Adrenal gland (tissue), 12 donors: ENCODE data around the gene DOCK3. TPM values are rescaled to one million over a fixed set of nuclear protein-coding genes. Genes with fewer than 3 reads are reported as not detected.

Source experiments
- DNase-seq, 7 donors: peaks; one replicate each; pipeline ENCODE4 v3.0.0-alpha.2; 2019 to 2020
- H3K27ac ChIP-seq, 5 donors: fragments of 200-600 bp; sonication (generic) in 4 of 5; 1 replicate in 3 of 5; 2 replicates in 2 of 5; pipeline versions ENCODE4 v1.5.1 to v1.8.0; 2016 to 2020; ENCODE audit warnings: mild to moderate bottlenecking in 1 of 5
- H3K27me3 ChIP-seq: fragments of 200-600 bp; 2 replicates; pipeline ENCODE4 v1.8.0; 2021
- H3K36me3 ChIP-seq, 2 donors: fragments of 200-600 bp; replicated peaks in 1 of 2; 1 replicate in 1 of 2; 2 replicates in 1 of 2; pipeline versions ENCODE4 v1.5.1 to v1.8.0; 2018 to 2022
- H3K4me1 ChIP-seq, 2 donors: fragments of 200-600 bp; replicated peaks in 1 of 2; 1 replicate in 1 of 2; 2 replicates in 1 of 2; pipeline versions ENCODE4 v1.5.1 to v1.8.0; 2018 to 2021
- H3K4me3 ChIP-seq, 4 donors: fragments of 200-600 bp; sonication (generic) in 3 of 4; one replicate each; pipeline ENCODE4 v1.5.1; 2016 to 2018
- H3K9me3 ChIP-seq, 3 donors: fragments of 200-600 bp; sonication (generic) in 1 of 3; replicated peaks in 1 of 3; 1 replicate in 2 of 3; 2 replicates in 1 of 3; pipeline versions ENCODE4 v1.5.1 to v1.8.0; 2016 to 2021
- CTCF ChIP-seq, 6 experiments: fragments of 450-650 bp in 4 of 6; fragments of 200-600 bp in 2 of 6; sonication (generic) in 1 of 6; IDR thresholded peaks; 1 replicate in 5 of 6; 2 replicates in 1 of 6; pipeline versions ENCODE4 v1.5.1 to v1.8.0; 2016 to 2021; ENCODE audit warnings: antibody characterized with exemption in 6 of 6, mild to moderate bottlenecking in 2 of 6, moderate library complexity in 1 of 6
- POLR2A ChIP-seq, 2 donors: fragments of 450-650 bp; IDR thresholded peaks; one replicate each; pipeline ENCODE4 v1.6.1; 2017; ENCODE audit warnings: antibody characterized with exemption in 2 of 2, mild to moderate bottlenecking in 2 of 2, moderate library complexity in 1 of 2
- WGBS, 4 donors: extraction: QIAGEN DNeasy Blood & Tissue Kit in 2 of 4; methylation state at CpG; one replicate each; pipeline versions ENCODE4 v1.1.5 to v1.1.7; 2013 to 2017; 5-methylcytosine and 5-hydroxymethylcytosine counted together
- intact Hi-C, 2 donors: fragments of 100-400 bp; cut with DNase I; formaldehyde crosslinking; loops; one replicate each; pipeline versions ENCODE4 v1.14.1 to v1.15.0; 2022 to 2023
- microRNA-seq, 3 donors: library from miRNA; unstranded; fragments of <30 nt; microRNA quantifications; one replicate each; pipeline ENCODE4, GENCODE V29; 2017 to 2020
- polyA plus RNA-seq, 3 donors: library from polyadenylated mRNA; stranded (reverse); fragments of 200-250 nt in 2 of 3; fragments of 350-450 nt in 1 of 3; fragmentation: Illumina TruSeq in 1 of 3; extraction: RNeasy Lipid Tissue Mini Kit (QIAGEN cat#74804) in 1 of 3; gene quantifications; one replicate each; pipeline ENCODE4 v1.2.3, GENCODE V29; 2013 to 2014
- small RNA-seq, 2 donors: library from RNA; depleted of rRNA; stranded (forward); fragments of <200 nt; gene quantifications; one replicate each; pipeline ENCODE3, GENCODE V24; 2016
- total RNA-seq, 9 donors: library from RNA; depleted of rRNA in 4 of 9; stranded (reverse); fragments of >200 nt in 4 of 9; fragments of 120-200 nt in 1 of 9; fragmentation: NEBNext Ultra II Directional in 1 of 9; extraction: Animal tissue kit (Norgen Biotek cat#: 25700) in 1 of 9; gene quantifications; one replicate each; pipeline versions ENCODE4 v1.1.0 to v1.2.4, GENCODE V29; 2013 to 2023
- donor health status: healthy with polysubstance abuse.
- donor health status: Bipolar disorder and iron deficiency.
- donor health status: DM: yes; HTN: yes; CAD: no.
- donor health status: DM: no; HTN: no; CAD: no.
- donor health status: DM: no; HTN: no; CAD: no.
- donor health status: DM: yes; HTN: yes; CAD: no.

Gene DOCK3
- total and polyA plus RNA-seq, 12 donors, result 0.72 to 8.6 (median 2.9) TPM

GRCh38 chr3:51429138-51429537 lies 754.4 kb downstream of the DOCK3 start:
- Histone ChIP-seq H3K27me3 (no peaks in the 10 kb centered on the region), H3K36me3 (peaks cover 0 to 45% of the 10 kb centered on the region in 2 donors), H3K4me1 (peaks cover 0 to under 1% of the 10 kb centered on the region in 2 donors), H3K27ac (no peak overlapping the region), H3K4me3 (no peak overlapping the region), H3K9me3 (no peaks in the 10 kb centered on the region)
- intact Hi-C loops, result no loop called here
- 88 to 95% (median 89%) methylated on average over 3 of the region's 3 CpGs for WGBS, 4 donors
- TF ChIP-seq POLR2A (IDR thresholded peaks at IDR 0.05) (no peak), CTCF (IDR thresholded peaks at IDR 0.05) (no peak)
- no peak for DNase-seq

Small RNA genes within 50 kb of the gene (microRNA-seq; reads per million reads assigned to microRNA genes)
- 7.2 to 17.6 (median 7.6) reads per million in 3 donors for gene MIR4787

Small RNA genes within 50 kb of the gene (small RNA-seq; reads per million reads assigned to genes)
- gene MIR4787 (0 to 0.24 reads per million in 2 donors), gene PPIAP69 (0 reads per million in 2 donors)

Other genes starting within 250 kb of the DOCK3 start
- under 1 TPM; 0.09 to 0.88 (median 0.56) TPM for gene CACNA2D2, start 171.3 kb upstream of the DOCK3 start, total RNA-seq
- gene CACNA2D2, start 171.3 kb upstream of the DOCK3 start, polyA plus RNA-seq, result 1 to 10 TPM in 2 of 3 donors, under 1 TPM in 1; 0.59 to 2.0 (median 1.0) TPM
- gene C3orf18, start 107.2 kb upstream of the DOCK3 start, total RNA-seq, result 10 to 100 TPM; 10.6 to 44.3 (median 17.4) TPM
- 1 to 10 TPM; 6.6 to 9.8 (median 9.0) TPM for gene C3orf18, start 107.2 kb upstream of the DOCK3 start, polyA plus RNA-seq
- gene HEMK1, start 105.4 kb upstream of the DOCK3 start, total RNA-seq, result 10 to 100 TPM in 8 of 9 donors, 1 to 10 TPM in 1; 9.1 to 38.2 (median 17.2) TPM
- 10 to 100 TPM in 2 of 3 donors, 1 to 10 TPM in 1; 9.3 to 46.4 (median 25.3) TPM for gene HEMK1, start 105.4 kb upstream of the DOCK3 start, polyA plus RNA-seq
- 10 to 100 TPM in 2 of 9 donors, 1 to 10 TPM in 7; 2.3 to 12.6 (median 5.2) TPM for gene CISH, start 63.2 kb upstream of the DOCK3 start, total RNA-seq
- gene CISH, start 63.2 kb upstream of the DOCK3 start, polyA plus RNA-seq, result 1 to 10 TPM; 1.8 to 9.1 (median 4.7) TPM
- 100 to 1,000 TPM in 1 of 9 donors, 10 to 100 TPM in 8; 49.6 to 101 (median 69.7) TPM for gene MAPKAPK3, start 57.8 kb upstream of the DOCK3 start, total RNA-seq
- gene MAPKAPK3, start 57.8 kb upstream of the DOCK3 start, polyA plus RNA-seq, result 10 to 100 TPM; 40.6 to 55.0 (median 50.9) TPM